ENCODE results near the gene NADSYN1.
"Not testable (repeated sequence)": the region's sequence is repeated elsewhere in the genome, so short reads cannot be mapped to it uniquely, and the experiment has no call there.

The NADSYN1 gene

DNA sequence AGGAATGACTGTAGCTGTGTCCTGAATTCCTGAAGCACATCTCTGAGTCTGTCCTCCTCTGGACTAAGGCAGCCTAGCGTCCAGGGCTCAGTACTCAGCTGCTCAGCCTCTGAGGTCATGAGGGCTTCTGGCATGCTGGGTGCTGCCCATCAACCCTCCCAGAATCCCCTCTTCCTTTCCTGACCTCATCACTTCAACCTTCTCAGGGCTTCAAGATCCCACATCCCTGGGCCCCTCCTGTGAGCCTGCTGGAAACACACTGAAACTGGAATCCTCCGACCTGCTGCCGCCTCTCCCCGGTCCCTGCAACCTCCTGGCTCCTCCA, 85.6 kb downstream of the NADSYN1 start:
- H3K9me3 ChIP-seq (ENCODE audit: insufficient read depth, low read length, severe bottlenecking), result no peaks in the 10 kb centered on the region
- ATAC-seq (ENCODE audit: insufficient read depth, low read depth), result no peak
- no peak overlapping the region for H3K27ac ChIP-seq (ENCODE audit: low read length)
- no peak overlapping the region for H3K9ac ChIP-seq (ENCODE audit: low read depth, low read length)
- no peak overlapping the region for H3K4me2 ChIP-seq (ENCODE audit: insufficient read depth, low read length)
- H4K20me1 ChIP-seq (ENCODE audit: insufficient read depth, low read length), result no peaks in the 10 kb centered on the region
- no peaks in the 10 kb centered on the region for H3K36me3 ChIP-seq (ENCODE audit: insufficient read depth, low read length)
- no peaks in the 10 kb centered on the region for H3K79me2 ChIP-seq (ENCODE audit: insufficient read depth, low read length)
- H3K4me3 ChIP-seq (ENCODE audit: low read depth in 1 of 2, low read length in 2 of 2), result no peak overlapping the region
- H3K4me1 ChIP-seq (ENCODE audit: insufficient read depth, low read length), result no peaks in the 10 kb centered on the region
- H3K27me3 ChIP-seq (ENCODE audit: insufficient read depth, low read length, poor library complexity), result no peaks in the 10 kb centered on the region
- DNase-seq, result no peak
- TF ChIP-seq, protein P1, sequence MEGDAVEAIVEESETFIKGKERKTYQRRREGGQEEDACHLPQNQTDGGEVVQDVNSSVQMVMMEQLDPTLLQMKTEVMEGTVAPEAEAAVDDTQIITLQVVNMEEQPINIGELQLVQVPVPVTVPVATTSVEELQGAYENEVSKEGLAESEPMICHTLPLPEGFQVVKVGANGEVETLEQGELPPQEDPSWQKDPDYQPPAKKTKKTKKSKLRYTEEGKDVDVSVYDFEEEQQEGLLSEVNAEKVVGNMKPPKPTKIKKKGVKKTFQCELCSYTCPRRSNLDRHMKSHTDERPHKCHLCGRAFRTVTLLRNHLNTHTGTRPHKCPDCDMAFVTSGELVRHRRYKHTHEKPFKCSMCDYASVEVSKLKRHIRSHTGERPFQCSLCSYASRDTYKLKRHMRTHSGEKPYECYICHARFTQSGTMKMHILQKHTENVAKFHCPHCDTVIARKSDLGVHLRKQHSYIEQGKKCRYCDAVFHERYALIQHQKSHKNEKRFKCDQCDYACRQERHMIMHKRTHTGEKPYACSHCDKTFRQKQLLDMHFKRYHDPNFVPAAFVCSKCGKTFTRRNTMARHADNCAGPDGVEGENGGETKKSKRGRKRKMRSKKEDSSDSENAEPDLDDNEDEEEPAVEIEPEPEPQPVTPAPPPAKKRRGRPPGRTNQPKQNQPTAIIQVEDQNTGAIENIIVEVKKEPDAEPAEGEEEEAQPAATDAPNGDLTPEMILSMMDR (IDR thresholded peaks at IDR 0.05; ENCODE audit: borderline replicate concordance, extremely low read depth, low read length, poor library complexity, severe bottlenecking), result no peak
- no peak for TF ChIP-seq EZH2 (IDR thresholded peaks at IDR 0.05; ENCODE audit: borderline replicate concordance, low read depth, low read length, severe bottlenecking)
- no peak overlapping the region for H2AFZ ChIP-seq (ENCODE audit: low read depth, low read length)

DNA sequence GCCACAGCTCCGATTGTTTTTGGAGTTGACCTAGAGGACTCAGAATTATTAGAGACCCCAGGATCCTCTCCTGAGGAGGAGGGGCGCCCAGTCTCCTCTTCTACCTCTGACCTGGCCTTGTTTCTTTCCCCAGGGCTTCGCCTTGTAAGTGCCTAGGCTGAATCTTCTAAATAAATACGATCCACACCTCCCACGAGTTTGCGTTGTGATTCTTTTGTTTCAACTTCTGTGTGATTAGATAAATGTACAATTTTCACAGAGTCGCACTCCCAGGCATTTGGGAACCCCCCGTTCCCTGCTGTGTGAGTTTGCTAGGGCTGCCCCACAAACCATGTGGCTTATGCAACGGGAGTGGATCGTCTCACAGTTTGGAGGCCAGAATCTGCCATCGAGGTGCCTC, 86.0 kb downstream of the NADSYN1 start:
- no peak for ATAC-seq (ENCODE audit: insufficient read depth, low read depth)
- Histone ChIP-seq H3K9ac (ENCODE audit: low read depth, low read length) (no peak overlapping the region), H3K36me3 (ENCODE audit: insufficient read depth, low read length) (no peaks in the 10 kb centered on the region), H3K4me2 (ENCODE audit: insufficient read depth, low read length) (no peak overlapping the region), H3K9me3 (ENCODE audit: insufficient read depth, low read length, severe bottlenecking) (no peaks in the 10 kb centered on the region), H4K20me1 (ENCODE audit: insufficient read depth, low read length) (no peaks in the 10 kb centered on the region), H2AFZ (ENCODE audit: low read depth, low read length) (no peak overlapping the region), H3K79me2 (ENCODE audit: insufficient read depth, low read length) (no peaks in the 10 kb centered on the region), H3K4me3 (ENCODE audit: low read depth in 1 of 2, low read length in 2 of 2) (no peak overlapping the region), H3K4me1 (ENCODE audit: insufficient read depth, low read length) (no peaks in the 10 kb centered on the region), H3K27ac (ENCODE audit: low read length) (no peak overlapping the region), H3K27me3 (ENCODE audit: insufficient read depth, low read length, poor library complexity) (peaks cover 2% of the 10 kb centered on the region)
- TF ChIP-seq EZH2 (IDR thresholded peaks at IDR 0.05; ENCODE audit: borderline replicate concordance, low read depth, low read length, severe bottlenecking), result no peak
- TF ChIP-seq, protein P1 (IDR thresholded peaks at IDR 0.05; ENCODE audit: borderline replicate concordance, extremely low read depth, low read length, poor library complexity, severe bottlenecking), result no peak
- no peak for DNase-seq

DNA sequence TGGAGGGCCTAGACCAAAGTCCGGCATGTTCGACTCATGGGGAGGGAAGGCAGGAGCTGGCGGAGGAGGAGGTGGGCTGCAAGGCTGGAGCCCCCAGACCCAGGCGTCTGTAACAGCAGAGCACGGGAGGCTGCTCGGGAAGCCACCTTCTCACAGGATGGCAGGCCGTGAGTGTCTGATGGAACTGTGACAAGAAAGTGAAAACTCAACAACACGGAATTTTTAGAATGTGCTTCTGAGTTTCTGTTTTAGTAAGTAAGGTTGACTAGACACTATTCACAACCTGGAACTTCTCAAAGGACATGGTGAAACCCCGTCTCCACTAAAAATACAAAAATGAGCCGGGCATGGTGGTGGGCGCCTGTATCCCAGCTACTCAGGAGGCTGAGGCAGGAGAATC, 87.0 kb downstream of the NADSYN1 start:
- ATAC-seq (ENCODE audit: insufficient read depth, low read depth); H3K27me3 ChIP-seq (ENCODE audit: insufficient read depth, low read length, poor library complexity): not testable (repeated sequence)

DNA sequence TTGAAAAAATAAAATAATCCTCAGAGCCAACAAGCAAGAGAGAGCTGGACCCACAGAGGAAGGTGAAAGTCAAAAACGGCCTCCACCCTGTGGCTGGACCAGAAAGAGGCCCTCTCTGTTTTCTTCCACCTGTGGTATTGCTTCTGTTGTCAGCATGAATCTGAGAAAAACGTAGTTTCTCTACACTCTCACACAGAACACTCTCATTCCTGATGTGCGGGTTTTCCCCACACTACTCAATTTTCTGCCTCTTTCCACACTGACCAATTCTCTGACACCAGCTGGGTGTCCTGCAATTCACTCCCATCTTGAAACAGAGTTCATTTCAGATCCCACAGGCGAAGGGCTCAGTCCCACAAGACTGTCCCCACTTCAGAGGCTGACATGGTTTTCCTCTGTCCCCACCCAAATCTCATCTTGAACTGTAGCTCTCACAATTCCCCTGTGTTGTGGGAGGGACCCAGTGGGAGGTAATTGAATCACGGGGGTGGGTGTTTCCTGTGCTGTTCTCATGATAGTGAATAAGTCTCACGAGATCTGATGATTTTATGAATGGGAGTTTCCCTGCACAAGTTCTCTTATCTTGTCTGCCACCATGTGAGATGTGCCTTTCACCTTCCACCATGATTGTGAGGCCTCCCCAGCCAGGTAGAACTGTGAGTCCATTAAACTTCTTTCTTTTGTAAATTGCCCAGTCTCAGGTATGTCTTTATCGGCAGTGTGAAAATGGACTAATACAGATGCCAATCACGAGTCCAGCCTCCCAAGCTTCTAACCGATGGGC, 87.7 kb downstream of the NADSYN1 start:
- H3K4me3 ChIP-seq (ENCODE audit: low read depth in 1 of 2, low read length in 2 of 2); ATAC-seq (ENCODE audit: insufficient read depth, low read depth); H3K36me3 ChIP-seq (ENCODE audit: insufficient read depth, low read length); H3K9ac ChIP-seq (ENCODE audit: low read depth, low read length); H3K4me1 ChIP-seq (ENCODE audit: insufficient read depth, low read length); H3K9me3 ChIP-seq (ENCODE audit: insufficient read depth, low read length, severe bottlenecking); H2AFZ ChIP-seq (ENCODE audit: low read depth, low read length); H3K4me2 ChIP-seq (ENCODE audit: insufficient read depth, low read length); H4K20me1 ChIP-seq (ENCODE audit: insufficient read depth, low read length); H3K79me2 ChIP-seq (ENCODE audit: insufficient read depth, low read length); H3K27me3 ChIP-seq (ENCODE audit: insufficient read depth, low read length, poor library complexity); DNase-seq; H3K27ac ChIP-seq (ENCODE audit: low read length): not testable (repeated sequence)

More for the DNA sequence above, 87.0 kb downstream of the NADSYN1 start:
- H3K4me2 ChIP-seq (ENCODE audit: insufficient read depth, low read length); H3K4me3 ChIP-seq (ENCODE audit: low read depth in 1 of 2, low read length in 2 of 2); H3K4me1 ChIP-seq (ENCODE audit: insufficient read depth, low read length); H3K9ac ChIP-seq (ENCODE audit: low read depth, low read length); H2AFZ ChIP-seq (ENCODE audit: low read depth, low read length); H3K9me3 ChIP-seq (ENCODE audit: insufficient read depth, low read length, severe bottlenecking); DNase-seq; H3K27ac ChIP-seq (ENCODE audit: low read length); H4K20me1 ChIP-seq (ENCODE audit: insufficient read depth, low read length); H3K36me3 ChIP-seq (ENCODE audit: insufficient read depth, low read length); H3K79me2 ChIP-seq (ENCODE audit: insufficient read depth, low read length): not testable (repeated sequence)

Measured in DND-41 (cell line).